ENCODE data around the gene DDX52. TPM values are rescaled to one million over a fixed set of nuclear protein-coding genes. Genes with fewer than 3 reads are reported as not detected.

Gene DDX52
- total RNA-seq, 1 experiment from 2014 or later = 65.4 TPM

- H2AK5ac ChIP-seq (ENCODE audit: insufficient read length, low read length) = no peak overlapping the region
- H4K91ac ChIP-seq (ENCODE audit: insufficient read length, low read depth, low read length) = no peak overlapping the region
- H3K14ac ChIP-seq (ENCODE audit: insufficient read depth, low read length) = no peak overlapping the region
- H3K4me2 ChIP-seq (ENCODE audit: insufficient read depth, insufficient read length, low read length) = no peak overlapping the region
- no peak overlapping the region for H2AFZ ChIP-seq (ENCODE audit: low read length)
- no peak overlapping the region for H2BK20ac ChIP-seq (ENCODE audit: low read depth, low read length, poor library complexity, severe bottlenecking)
- no peak overlapping the region for H4K8ac ChIP-seq (replicated peaks; ENCODE audit: insufficient read length, low read depth, low read length)
- H3K56ac ChIP-seq (ENCODE audit: insufficient read length, low read depth, low read length) = no peak overlapping the region
- Mint-ChIP-seq H3K27me3 (ENCODE audit: low read depth) (peaks cover 23% of the 10 kb centered on the region), H3K36me3 (ENCODE audit: insufficient read depth in 1 of 3, low read depth in 3 of 3) (no peaks in the 10 kb centered on the region), H3K4me1 (no peaks in the 10 kb centered on the region), H3K9me3 (no peaks in the 10 kb centered on the region), H3K27ac (no peak overlapping the region), H3K4me3 (no peak overlapping the region)
- no peak for TF ChIP-seq CTCF (conservative IDR thresholded peaks at IDR 0.05)
- H2BK12ac ChIP-seq (ENCODE audit: insufficient read length, low read depth, low read length) = no peak overlapping the region
- no CpG with 5 or more reads among the region's 2 CpGs for WGBS (ENCODE audit: extremely low coverage, insufficient read length, low lambda C conversion rate)
- no peaks in the 10 kb centered on the region for H3K9me3 ChIP-seq (ENCODE audit: control insufficient read depth, low read depth, low read length)
- no peaks in the 10 kb centered on the region for H3K27me3 ChIP-seq (ENCODE audit: insufficient read depth, low read length)
- no peak overlapping the region for H2BK5ac ChIP-seq (ENCODE audit: insufficient read length, low read length)
- no peaks in the 10 kb centered on the region for H3K23me2 ChIP-seq (ENCODE audit: insufficient read length, low read depth, low read length, poor library complexity, severe bottlenecking)
- H3K79me1 ChIP-seq (ENCODE audit: insufficient read depth, low read depth, low read length, poor library complexity, severe bottlenecking) = no peaks in the 10 kb centered on the region
- no peaks in the 10 kb centered on the region for H4K20me1 ChIP-seq (ENCODE audit: control insufficient read depth, insufficient read depth, insufficient read length)
- no peak overlapping the region for H3K18ac ChIP-seq (ENCODE audit: insufficient read length, low read depth, low read length)
- no peaks in the 10 kb centered on the region for H3K4me1 ChIP-seq (ENCODE audit: insufficient read depth, low read length)
- H3K4ac ChIP-seq (ENCODE audit: low read depth, low read length) = no peak overlapping the region
- no peak overlapping the region for H2BK120ac ChIP-seq (ENCODE audit: low read depth, low read length, poor library complexity, severe bottlenecking)
- no peak for DNase-seq
- H3K9ac ChIP-seq (ENCODE audit: extremely low read depth, insufficient read length, low read length) = no peak overlapping the region
- H4K5ac ChIP-seq (ENCODE audit: insufficient read length, low read depth, low read length) = no peak overlapping the region
- H3K27ac ChIP-seq (ENCODE audit: insufficient read length, low read depth, low read length) = no peak overlapping the region
- H3K79me2 ChIP-seq (ENCODE audit: insufficient read depth, low read length) = no peaks in the 10 kb centered on the region
- H3T11ph ChIP-seq (ENCODE audit: low read length) = no peak overlapping the region
- no peak overlapping the region for H3K23ac ChIP-seq (ENCODE audit: insufficient read length, low read depth, low read length)
- H2BK15ac ChIP-seq (ENCODE audit: low read depth, low read length) = no peak overlapping the region
Measured at GRCh38 chr17:37651849-37652248, 8.6 kb upstream of the DDX52 start.

Measured in H9 (cell line).